Amygdala (tissue), 56 donors: ENCODE results near the gene ERI3.

ENCODE experiments used
- DNase-seq, 56 donors: peaks; one replicate each; lab custom pipeline; 2025; lab: John Stamatoyannopoulos, UW

Gene ERI3

DNA sequence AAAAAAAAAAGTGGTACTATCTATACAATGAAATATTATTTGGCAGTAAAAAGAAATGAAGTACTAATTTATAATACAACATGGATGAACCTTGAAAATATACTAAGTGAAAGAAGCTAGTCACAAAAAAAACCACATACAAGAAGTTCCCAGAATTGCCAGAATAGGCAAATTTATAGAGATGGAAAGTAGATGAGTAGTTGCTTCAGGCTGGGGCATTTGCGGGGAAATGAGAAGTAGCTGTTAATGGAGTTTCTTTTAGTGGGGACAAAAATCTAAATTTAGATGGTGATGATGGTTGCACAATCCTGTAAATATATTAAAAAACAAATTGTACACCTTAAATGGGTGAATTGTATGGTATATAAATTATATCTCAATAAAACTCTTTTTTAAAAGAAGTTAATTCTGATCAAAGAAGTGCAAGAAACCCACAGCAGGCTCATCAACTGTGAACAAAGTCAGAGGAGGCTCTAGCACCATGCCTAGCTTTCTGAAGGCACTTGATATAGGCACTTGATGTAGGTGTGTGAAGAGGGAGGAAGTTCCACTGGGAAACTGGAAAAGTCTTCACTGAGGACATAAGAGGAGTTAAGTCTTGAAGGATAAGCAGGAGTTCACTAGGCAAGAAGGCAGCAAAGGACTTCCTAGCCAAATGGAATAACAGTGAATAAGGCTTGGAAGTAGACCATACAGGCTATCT is 89.2 kb downstream of the ERI3 start:
- DNase-seq = no peak

DNA sequence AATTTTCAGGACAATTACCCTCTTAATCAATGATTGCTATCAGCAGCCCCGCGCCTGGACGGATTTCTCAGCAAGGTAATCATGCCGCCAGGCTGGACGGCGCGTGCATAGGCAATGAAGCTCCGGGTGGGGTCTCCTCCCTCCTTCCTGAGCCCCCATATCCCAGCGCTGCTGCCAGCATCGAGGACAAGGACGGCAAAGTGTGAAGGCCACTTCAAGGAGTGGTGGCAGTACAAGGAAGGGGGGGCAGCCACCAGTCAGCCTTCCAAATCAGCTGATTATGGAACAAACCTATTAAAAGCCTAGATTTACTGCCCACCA is 90.6 kb downstream of the ERI3 start:
- no peak for DNase-seq

DNA sequence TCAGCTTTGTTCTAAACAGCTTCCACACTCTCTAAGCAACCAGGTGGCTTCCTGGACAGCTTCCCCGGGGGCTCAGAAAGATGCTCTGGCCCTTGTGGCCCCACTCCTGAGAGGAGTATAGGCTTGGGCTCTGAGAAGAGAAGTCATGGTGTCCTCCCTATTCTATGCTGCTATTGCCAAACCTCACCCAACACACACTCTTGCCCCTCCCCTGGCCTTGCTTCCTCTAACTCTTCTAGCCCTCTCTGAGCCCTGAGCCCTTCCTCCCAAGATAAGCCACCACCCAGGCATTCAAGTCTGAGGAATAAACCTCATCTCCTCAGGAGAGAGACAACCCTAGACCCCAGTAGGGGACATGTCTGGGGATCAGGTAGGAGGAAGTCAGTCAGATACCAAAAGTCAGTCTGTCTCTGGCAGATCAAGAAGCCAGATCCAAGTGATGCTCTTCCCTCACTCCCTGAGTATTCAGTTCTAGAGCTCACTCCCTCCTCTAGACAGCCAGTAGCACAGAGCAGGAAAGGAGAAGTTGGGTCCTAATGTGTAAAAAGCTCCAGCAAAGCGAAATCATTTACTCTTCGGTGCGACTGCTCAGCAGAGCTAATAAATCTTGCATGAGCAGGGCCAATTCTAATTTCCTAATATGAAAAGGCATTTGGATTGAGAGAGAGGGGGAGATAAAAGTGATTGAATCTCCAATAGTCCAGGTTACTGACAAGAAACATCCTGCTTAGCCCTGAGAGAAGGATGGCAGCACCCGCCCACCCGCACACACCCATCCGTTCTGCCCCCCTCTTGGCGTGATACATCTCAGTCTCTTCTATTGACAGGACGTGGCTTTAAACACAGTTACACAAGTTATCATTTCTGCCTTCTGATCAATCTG is 91.2 kb downstream of the ERI3 start:
- DNase-seq = no peak

DNA sequence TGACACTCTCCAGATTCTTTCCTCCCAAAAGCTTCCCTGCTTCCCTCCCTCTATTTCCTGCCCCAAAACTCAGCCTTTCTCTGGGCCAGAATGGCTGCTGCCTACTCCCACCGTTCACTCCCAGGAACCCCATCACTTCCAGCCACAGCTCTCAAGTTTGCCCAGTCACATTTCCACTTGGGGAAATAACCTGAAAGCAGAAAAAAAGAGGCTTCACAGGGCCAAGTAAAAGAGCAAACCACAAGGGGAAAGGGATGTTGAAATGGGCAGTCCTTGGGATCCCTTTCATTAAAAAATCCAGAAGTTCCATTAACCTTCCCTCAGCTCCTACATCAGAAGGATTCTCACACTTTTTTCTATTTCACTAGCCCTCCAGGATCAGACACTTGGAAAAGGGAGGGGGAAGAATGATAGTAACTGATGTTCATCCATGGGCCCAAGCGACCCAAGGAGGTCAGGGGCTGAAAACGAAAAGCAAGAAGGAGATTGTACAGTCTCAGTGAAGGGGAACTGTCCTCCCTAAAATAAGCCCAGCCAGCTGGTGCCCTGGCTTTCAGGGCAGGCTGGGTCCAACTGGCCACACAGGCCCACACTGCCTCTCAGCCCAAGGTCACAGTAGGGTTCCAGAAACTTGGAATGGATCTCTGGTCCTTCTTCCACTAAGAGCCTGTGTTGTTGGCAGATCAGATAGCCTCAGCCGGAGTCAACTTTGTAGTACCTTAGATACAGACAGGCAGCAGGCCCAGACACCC is 92.1 kb downstream of the ERI3 start:
- no peak for DNase-seq

DNA sequence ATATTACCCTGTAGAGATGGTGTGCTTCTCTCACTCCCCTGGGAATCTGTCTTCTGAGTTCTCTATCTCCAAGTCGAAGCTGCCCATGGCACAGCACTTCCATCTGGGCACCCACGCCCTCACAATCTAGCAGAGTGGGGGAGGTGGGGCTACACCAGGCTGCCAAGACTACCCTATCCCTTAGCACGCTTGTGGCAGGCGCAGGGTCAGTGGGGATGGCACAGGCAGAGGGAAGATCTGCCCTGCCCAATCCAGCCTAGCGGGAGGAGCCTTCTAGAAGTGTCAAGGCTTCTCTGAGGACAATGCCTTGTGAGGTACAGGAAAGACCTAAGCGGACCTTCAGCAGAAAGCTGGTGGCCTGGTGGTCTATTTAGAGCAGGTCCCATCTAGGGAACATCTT is 92.6 kb downstream of the ERI3 start:
- DNase-seq = no peak

DNA sequence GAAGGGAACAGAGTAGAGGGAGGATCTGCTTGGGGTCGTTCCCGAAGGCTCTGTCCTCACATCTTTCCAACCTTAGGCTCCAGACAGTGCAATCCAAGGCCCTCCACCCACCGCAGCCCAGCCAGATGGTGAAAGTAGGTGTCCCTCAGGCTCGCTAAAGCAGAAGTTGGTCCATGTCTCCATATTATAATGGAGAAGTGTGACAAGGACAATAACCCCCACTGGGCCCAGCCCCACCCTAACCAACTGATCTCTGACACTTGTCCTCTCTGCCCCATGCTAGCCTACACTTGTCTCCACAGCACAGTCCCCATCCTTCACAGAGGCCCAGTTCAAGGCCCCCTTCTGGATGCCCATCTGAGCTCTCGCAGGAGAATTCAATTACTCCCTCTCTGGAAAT is 93.1 kb downstream of the ERI3 start:
- DNase-seq = no peak

DNA sequence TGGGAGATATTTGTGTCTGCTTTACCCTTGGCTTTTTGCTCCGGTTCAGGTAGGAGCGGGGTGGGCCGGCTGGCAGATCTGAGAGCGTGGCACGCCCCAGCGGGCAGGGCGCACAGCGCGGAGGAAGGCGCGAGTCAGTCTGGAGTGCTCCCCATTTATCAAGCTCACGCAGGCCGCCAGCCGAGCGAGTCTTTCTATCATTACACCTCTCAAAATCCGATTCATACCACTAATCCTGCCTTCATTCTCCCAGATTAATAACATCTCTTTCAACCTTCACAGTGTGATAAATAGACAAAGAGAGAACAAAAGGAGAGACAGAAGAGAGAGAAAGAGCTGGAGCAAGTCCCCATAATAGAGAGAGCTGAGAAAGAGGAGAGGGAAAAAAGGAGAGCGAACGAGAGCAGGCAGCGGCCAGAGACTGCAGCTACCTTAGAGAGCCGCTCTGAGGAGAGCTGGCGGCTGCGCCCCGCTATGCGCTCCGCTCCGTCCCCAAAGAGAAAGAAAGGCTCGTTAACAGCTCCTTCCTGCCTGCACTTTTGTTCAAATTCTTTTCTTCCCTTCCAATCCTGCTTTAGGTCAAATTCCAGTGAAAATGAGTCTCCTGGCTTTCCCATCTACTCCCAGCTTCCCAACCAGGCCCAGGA is 93.8 kb downstream of the ERI3 start:
- no peak for DNase-seq

DNA sequence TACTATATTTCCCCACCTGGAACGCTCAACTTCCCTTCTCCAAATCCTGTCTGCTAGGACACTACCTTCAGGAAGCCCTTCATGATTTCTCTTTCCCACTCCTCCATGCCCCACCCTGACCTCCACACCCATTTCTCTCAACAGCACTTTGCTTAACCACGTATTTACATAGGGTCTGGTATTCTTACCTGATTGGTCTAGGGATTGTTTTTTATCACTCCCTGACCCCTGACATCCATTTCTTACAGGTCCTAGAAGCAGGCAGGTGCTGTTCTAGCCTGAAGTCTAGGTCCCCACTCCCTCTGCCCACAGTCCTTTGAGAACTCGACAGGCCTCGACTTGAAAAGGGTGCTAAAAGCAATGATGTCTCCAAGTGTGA is 94.3 kb downstream of the ERI3 start:
- DNase-seq = no peak

DNA sequence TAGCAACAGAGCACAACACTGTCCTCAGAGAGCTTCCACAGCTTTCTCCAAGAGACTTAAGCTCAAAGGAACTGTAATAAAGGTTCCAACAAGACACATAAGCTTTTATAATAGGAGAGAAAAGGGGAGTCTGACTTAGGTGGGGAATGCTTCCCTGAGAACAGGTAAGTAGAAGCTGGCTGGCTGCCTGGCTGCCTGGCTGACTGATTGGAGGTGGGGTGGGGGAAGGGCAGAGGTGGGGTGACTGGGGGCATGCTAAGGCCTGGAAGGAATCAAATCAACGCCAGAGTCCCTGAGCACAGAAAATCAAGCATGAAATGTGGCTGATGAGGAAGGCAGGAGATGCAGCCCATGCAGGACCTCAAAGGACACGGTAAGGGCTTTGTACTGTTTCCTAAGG is 96.0 kb downstream of the ERI3 start:
- no peak for DNase-seq

DNA sequence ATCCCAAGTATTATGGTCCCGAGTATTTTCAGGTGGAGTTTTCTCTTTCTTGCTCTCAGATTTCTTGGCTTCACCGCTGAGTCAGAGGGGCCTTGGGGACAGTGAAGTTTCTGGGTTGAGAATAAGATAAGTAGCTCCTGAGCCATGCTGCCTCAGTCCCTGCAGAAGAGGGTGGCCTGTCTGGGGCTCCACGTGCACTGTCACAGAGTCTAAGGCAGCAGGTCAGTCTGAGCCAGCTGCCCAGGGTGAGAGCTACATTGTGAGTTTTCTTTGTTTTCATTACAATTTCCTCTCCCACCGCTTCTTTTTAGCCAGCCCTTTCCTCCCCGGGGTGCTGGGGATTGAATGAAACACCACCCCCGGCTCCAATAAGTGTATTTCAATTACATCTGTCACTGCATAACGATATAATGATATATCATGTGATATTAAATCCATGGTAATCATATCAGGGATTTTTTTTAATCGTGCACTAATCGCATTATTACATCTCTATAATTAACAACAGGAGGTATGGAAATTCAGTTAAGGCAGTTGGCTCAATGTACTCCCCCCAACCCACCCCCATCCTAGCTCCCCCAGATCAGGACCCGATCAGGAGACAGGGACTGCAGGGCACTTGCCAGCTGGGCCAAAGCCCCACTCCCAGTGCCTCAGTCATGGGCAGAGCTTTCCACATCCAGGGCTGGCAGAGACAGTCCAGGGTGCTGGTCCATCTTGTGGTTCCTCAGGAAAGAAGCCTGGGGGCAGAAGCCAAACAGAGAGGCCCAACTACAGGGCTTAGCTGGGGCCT is 98.1 kb downstream of the ERI3 start:
- DNase-seq = no peak

DNA sequence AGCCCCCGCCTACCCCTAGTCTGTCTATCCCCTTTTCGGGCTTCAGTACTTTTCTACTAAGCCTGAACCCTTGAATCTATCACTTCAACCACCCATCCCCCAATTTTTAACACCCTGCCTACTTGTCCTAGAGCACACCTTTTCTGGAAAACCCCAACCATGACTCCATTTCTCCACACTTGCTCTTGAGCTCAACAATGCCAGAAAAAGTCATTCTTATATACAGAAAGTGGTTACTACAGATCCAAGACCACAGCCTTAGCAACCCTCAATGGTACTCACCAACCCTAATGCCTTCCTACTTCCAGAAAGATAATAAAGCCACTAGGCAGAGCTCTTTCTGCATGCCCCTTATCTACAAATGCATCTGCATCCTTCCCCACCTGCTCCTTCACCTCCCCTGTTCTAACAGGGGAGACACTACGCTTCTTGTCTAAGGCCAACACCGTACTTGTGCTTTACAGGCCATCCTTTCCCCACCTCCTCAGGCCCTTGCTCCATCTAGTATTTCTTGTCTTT is 100.6 kb downstream of the ERI3 start:
- no peak for DNase-seq

DNA sequence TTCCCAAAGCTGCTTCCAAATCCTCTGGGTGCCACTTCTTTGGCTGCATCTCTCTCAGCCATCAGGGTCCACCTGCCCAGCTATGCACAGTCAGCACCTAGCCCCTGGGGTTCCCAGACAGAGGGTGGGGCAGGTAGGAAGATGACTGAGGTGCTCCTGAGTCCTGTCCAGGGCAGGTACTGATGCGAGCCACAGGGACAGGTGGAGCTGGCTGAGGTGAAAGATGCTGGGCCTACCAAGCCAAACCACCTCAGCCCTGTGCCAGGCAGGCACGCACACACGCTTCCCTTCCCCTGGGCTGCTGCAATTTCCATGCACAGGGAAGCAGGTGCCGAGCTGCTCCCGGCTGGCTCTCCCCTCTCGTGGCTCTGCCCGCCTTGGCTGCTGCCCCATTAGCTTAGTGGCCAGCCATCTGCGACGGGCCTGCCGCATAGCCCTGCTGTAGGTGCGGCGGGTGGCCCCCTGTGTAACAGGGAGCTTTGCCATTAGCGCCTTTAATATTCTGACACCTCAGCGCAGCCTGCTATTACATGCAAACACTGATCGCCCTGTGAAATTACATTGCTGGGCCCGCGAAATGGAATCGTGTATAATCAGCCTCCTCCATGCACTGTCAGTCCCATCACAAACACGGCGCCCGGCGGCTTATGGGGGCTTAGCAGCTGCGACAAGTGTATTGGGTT is 102.9 kb downstream of the ERI3 start:
- DNase-seq = peak in 1 of 56 donors; percentile 21

DNA sequence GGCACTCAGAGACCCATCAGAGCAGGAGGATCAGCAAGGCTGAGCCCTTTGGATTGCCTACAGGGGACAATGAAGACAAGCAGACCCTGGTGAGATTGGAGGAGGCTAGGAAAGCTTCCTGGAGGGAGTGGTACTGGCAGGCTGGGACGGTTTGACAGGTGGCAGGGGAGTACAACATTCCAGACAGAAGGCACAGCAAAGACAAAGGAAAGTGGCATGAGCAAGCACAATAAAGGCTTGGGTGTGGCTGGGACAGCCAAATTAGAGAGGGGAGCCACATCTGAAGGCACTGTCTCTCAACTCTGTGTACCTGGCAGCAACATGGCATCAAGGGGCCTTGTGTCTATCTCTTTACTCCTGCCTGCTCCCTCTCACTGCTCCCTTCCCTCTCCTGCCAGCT is 103.6 kb downstream of the ERI3 start:
- no peak for DNase-seq

DNA sequence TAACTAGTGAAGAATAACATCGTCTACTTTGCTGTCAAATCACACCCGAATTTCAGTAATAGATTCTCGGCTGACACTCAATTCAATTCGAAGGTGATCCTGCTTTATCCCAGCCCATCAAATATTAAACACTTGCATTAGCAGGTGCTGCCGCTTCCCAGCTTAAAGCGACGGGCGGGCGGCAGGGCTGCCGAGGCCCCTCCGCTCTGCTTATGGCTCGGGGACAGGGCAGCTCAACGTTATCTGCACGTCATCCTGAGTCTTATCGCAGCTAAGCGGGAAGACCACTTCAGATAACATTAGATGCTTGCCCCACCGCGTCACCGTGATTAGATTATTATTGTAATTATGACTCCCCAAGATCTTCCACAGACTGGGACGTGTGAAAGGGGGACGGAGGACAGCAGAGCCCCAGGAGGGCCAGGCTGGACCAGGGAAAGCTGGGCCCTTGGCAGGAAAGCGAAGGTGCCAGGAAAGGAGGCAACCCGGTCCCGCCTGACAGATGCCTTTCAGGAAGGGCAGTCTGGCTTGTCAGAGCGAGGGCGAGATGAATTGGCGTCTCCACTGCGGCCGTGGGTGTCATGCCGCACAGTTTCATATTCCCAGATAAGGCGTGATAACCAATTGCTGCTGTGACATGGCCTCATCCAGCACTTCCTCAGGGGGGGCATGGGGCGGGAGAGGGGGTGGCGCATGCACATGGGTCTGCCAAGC is 104.8 kb downstream of the ERI3 start:
- DNase-seq = no peak

DNA sequence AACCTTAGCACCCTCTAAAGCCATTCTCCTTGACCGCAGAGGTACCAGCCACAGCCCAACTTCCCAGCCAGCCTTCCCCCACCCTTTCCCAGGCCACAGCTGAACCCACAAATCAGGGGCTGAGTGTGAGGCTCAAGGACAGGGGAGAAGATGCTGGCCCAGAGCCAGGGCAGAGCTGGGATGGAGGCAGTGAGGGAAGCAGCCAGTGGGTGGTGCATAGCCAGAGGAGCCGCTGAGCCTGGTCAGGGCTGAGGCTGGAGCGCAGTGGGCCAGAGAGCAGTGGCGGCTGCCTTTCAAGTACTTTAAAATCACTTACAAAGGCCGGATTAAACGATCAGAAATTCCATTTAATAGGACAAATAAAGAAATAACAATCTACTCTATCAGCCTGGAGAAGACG is 105.5 kb downstream of the ERI3 start:
- peak in 8 of 56 donors; percentile 16 to 47 (median 34) for DNase-seq

DNA sequence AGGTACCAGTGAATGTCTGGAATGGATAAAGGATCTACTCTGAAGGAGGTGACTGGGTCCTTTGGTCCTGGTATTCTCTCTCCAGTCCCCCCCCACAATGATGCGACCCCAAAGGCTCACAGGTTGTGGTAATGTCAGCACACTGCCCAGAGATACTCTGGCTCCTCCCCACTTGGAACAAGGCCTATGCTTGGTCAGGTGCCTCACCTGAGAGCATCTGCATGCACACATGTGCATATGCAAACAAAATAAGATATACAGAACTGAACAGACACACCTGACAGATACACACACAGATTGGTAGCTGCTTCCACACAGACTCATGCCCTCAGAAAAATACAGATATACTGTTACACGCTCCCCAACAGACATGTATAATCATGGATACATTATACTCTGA is 108.3 kb downstream of the ERI3 start:
- DNase-seq = no peak

DNA sequence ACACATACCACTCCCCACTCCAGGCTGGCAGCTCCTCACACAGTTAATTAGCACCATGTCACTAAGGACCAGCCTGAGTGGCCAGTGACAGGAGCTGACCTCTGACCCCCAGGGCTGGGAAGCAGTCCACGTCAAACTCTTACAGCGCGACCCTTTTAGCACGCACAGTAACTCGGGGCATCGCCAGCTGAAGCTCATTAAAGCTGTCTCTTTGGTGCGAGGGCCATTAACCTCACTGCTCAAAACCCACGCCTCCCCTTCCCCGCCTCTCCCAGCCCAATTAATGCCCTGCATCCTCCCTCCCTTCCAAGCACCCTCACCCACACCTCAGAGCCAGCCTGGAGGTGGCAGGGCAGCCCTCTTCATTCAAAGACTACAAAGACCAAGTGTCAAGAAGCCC is 110.1 kb downstream of the ERI3 start:
- DNase-seq = peak in 5 of 56 donors; percentile 20 to 43 (median 34)

DNA sequence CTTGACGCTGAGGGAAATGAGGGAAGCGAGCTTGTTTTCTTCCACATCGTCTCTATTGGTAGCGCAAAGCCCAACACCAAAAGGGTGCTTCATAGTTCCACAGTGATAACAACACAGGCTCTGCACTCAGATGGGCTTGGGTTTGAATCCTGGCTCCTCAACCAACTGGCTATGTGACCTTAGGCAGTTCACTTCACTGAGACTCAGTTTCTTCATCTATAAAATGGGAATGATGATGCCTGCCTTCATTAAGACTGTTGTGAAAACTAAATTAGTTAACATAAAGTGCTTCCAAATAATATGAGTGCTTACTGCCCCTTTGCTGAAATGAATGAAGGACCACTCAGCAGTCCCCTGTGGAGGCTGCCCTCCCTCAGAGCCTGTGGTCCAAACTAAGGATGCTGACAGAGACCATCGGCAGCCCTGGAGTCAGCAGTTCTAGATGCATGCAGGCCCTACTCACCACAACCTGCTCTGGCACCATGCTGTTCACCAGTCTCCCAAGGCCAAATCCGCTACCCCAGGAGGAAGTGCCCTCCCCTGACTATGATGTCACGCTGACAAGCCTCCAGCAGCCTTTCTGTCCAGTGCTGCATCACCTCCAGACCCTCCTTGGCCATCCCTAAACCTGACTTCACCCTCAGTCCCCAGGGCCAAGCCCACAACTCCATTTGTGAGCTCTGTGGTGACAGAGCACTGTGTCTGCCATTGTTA is 111.1 kb downstream of the ERI3 start:
- DNase-seq = no peak
